Stimulated activated CD4-positive, alpha-beta T cell treated with anti-CD3 and anti-CD28 coated beads, Interleukin-2, amount 100 ng/mL, for 4 hours (primary cell): ENCODE data around the gene FKBP2.

Experiments used
- DNase-seq: peaks from one replicate; pipeline ENCODE4 v3.0.0-alpha.2; 2020; ENCODE audit warnings: low read depth

Gene FKBP2

DNA sequence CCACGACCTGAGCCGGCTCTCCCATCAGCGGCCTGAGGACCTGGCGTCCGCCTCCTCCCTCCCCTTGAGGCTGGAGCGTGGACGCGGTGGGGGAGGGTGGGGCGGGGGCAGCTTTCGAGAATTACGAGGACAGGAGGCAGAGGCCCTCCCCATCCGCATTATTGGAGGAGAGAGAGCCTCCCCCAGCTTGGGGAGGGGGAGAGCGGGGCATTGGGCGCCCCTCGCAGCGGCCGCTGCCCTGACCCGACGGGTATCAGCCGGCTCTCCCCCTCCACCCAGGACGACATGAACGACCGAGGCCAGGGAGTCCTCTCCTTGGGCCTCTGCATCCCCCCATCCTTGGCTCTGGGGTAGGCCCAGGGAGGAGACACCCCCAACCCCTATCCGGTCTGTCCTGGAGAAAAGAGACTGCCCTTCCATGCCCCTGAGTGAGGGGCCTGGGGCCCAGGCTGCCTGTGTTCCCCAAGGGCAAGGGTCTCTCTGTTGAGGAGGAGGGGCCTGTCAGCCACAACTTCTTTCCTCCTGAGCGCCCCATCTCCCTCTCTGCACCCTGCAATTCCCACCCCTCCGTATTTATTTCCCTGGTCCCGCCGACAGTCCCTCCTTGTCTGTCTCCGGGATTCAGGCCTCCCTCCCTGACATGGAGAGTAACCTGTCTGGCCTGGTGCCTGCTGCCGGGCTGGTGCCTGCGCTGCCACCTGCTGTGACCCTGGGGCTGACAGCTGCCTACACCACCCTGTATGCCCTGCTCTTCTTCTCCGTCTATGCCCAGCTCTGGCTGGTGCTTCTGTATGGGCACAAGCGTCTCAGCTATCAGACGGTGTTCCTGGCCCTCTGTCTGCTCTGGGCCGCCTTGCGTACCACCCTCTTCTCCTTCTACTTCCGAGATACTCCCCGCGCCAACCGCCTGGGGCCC is 45.2 kb downstream of the FKBP2 start:
- DNase-seq, result no peak

DNA sequence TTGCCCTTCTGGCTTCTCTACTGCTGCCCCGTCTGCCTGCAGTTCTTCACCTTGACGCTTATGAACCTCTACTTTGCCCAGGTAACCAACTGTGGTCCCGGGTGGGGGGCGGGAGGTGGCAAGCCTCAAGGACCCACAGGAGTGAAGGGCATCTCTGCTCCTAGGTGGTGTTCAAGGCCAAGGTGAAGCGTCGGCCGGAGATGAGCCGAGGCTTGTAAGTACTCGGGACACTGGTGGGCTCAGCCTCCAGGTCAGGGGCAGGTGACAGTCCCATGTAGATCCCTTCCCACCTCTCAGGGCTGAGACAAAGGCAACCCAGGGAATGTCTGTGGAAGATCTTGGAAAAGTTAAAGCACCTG is 45.9 kb downstream of the FKBP2 start:
- no peak for DNase-seq

DNA sequence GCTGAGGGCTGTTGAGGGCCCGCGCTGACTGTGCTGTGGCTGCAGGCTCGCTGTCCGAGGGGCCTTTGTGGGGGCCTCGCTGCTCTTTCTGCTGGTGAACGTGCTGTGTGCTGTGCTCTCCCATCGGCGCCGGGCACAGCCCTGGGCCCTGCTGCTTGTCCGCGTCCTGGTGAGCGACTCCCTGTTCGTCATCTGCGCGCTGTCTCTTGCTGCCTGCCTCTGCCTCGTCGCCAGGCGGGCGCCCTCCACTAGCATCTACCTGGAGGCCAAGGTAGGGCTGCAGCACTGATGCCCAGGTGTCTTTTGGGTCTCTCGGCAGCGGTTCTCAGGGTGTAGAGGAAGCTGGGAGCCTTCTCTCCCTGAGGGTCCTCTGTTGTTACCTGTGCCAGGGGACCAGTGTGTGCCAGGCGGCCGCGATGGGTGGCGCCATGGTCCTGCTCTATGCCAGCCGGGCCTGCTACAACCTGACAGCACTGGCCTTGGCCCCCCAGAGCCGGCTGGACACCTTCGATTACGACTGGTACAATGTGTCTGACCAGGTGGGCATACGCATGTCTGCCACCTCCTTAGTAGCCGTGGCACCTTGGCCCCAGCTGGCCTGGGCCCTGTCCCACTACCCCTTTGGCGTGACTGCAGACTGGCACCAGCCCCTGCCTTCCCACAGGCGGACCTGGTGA is 46.9 kb downstream of the FKBP2 start:
- DNase-seq, result no peak

DNA sequence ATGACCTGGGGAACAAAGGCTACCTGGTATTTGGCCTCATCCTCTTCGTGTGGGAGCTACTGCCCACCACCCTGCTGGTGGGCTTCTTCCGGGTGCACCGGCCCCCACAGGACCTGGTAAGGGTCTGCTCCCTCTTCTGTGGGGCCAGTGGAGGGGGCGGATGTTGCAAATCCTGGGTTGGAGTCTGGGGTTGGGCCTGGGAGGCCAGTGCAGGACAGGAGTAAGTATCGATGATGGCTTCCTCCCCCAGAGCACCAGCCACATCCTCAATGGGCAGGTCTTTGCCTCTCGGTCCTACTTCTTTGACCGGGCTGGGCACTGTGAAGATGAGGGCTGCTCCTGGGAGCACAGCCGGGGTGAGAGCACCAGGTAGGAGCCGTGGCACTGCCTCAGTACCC is 47.5 kb downstream of the FKBP2 start:
- no peak for DNase-seq

DNA sequence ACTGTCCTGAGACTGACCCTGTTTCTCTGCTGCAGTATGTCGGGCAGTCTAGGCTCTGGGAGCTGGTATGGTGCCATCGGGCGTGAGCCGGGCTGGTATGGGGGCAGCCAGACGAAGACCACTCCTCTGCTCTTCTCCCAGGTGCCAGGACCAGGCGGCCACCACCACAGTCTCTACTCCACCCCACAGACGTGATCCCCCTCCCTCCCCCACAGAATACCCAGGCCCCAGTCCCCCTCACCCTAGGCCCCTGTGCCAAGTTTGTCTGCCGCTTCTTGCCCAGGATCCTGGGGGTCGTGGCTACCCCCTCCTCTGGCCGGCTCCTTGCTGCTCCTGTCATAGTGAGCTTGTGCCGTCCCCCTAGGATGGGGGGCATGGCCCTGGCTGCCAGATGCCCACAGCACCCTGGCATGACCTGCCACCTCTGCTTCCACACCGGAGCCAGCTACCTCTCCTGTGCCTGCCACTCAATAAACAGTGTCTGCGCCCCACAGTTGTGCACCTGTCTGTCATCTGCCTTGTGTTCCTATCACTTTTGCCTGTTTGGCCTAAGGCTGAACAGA is 48.2 kb downstream of the FKBP2 start:
- no peak for DNase-seq

DNA sequence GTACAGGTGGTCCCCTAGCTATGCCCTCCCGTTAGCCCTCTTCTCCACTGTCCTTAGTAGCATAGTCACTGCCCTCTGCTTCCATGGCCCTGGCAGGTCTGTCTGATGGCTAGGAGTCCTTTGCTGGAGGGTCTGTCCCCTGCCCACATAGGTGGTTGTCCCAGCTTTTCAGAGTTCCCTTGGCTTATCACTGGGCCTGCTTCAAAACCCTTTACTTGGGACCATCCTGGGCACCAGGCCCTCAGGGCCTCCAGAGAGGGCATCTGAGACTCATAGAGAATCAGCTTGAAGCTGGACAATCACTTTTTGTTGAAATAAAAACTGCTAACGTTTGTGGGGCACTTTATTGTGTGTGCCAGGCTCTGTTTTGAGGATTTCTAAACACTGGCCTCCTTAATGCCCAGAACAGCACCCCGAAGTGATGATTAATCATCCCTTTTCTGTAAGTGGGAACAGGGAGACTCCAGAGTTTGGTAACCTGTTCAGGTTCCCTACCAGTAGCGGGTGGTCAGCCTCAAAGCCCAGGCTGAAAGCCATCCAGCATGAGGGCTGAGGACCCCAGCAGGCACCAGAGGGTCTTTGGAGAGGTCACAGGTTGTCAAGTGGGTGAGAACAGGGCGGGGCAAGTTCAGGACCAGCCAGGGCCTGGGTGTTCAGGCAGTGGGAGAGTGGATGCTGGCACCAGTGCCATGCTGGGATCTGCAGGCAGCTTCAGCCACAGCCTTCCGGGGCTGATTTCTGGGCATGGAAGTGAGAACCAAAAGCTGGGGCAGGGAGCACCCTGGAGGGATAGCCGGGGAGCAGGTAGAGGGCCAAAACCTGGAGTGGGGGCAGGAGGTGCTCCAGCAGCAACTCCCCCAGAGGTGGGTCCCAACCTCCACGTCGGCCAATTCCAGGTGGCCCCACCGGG is 49.7 kb downstream of the FKBP2 start:
- no peak for DNase-seq

DNA sequence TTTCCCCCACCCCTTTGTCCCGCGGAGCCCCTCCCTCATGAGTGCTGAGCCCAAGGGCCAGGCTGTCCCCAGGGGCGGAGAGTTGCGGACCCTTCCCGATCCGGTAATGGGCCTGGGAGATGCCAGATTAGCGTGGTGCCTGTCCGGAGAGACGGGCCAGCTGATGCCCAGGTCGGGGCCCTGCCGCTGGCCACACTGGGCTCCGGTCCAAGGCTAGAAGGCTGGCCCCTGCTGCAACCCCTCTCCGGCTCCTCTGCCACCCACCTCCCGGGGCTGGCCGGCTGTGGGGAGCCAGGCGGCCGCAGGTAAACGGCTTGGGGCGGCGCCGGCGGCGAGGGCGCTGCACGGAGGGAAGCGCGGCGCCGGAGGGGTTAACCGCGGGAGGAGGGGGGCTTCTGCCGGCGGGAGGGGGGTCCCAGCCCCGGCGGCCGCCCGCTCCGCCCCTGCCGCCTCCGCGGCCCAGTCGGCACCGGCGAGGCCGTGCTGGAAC is 50.4 kb downstream of the FKBP2 start, which contains the start of gene KCNK4:
Gene KCNK4, plus strand, starts transcription at position 41 of the 490 bp plus-strand sequence. CDS start 1,717 bp downstream, outside the sequence.
- no peak for DNase-seq

DNA sequence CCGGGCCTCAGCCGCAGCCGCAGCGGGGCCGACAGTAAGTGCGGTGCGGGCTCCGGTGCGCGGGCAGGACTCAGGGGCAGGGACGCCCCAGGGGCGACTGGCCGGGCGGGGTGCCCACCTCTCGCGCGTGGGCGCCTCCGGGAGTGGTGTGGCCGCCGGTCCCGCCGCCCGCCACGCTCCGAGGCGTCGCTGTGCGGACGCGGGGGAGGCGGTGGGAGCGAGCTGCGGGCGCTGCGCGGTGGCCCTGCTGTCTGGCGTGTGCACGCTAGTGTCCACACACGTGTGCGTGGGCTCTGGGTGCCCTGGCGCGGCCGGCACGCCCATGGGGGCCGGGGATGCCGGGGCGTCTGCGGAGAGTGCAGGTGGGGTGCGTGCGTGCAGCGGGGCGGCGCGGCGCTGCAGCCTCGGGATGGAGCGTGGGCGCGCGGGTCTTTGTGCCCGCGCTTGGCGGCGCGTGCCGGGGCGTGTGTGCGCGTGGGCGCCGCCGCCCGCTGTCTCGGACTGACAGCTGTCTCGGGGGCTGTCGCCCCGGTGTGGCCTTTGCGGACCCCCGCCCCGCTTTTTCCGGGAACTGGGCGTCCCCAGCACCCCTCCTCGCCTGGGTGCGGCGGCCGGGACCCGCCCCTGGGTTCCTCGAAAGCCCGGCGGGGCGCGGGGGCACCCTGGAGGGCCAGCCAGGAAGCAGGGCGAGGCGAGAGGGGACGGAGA is 51.0 kb downstream of the FKBP2 start:
- DNase-seq, result no peak

DNA sequence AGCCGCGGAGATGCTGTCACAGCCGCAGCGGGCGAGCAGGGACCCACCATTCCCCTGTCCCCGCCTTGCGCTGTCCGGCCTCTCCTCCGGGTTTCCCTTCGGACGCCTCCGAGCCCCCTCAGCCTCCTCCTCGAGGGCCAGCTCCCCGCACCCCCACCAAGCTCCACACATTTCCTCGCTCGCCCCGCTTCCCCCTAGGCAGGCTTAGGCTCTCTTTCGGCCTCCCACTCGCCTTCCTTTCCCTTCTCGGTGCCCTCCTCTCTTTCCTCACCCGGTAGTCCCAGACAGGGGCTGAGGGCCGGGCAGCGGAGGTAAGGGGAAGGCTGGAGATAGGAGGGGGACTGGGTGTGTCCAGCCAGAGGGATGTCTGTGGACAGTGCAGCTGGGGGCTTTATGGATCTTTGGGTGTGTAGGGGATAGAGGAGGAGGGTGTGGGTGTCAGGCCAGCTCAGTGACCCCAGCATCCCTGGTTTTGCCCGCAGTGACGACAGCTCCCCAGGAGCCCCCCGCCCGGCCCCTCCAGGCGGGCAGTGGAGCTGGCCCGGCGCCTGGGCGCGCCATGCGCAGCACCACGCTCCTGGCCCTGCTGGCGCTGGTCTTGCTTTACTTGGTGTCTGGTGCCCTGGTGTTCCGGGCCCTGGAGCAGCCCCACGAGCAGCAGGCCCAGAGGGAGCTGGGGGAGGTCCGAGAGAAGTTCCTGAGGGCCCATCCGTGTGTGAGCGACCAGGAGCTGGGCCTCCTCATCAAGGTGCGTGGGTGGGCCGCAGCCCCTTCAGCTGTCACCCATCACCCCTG is 51.8 kb downstream of the FKBP2 start:
- DNase-seq, result no peak
